HFF-Myc (cell line): ENCODE measurements around the gene DLEU7.

ENCODE experiments used
- DNase-seq: peaks from one replicate; pipeline ENCODE4 v3.0.0-alpha.2; 2011; ENCODE audit warnings: low read depth; ENCODE audit errors: extremely low read depth
- H3K4me3 ChIP-seq: replicated peaks from 2 replicates; pipeline ENCODE4 v1.5.1; 2011; ENCODE audit warnings: low read depth, mild to moderate bottlenecking, control low read depth, low read length
- TF ChIP-seq, protein P1 (sequence below): IDR thresholded peaks from 2 replicates; pipeline ENCODE4 v1.5.1; 2012; ENCODE audit warnings: mild to moderate bottlenecking, low read depth, low read length, control low read depth; ENCODE audit errors: missing control alignments

Gene DLEU7

DNA sequence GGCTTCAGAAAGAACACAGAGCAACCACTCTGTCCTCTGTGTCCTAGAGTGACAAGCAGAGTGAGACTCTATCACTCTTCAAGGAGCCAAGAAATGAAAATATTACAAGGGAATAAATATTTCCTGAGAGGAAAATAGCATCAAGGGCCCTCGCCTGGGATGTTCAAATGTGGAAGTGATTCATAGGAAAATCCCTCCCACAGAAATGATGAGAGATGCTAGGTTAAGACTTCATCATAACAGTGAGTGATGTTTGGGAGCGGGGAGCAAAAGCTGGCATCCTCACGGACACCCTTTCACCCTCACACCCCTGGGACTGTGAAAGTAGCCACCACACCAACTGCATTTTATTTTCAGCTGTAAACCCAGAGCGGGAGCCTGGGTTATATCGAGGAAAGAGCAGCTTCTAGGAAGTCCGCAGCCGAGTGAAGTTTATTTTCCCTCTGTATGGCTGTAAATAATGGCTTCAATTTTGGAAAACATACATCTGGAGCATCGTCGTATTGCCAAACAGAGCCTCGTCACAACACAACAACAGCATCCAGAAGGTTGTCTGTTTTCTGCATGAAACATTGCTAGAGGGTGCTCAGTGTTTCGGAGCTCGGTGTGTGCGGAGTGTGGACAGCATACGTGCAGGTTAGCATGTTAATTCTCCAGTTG lies 54.8 kb downstream of the DLEU7 start:
- TF ChIP-seq, protein P1, sequence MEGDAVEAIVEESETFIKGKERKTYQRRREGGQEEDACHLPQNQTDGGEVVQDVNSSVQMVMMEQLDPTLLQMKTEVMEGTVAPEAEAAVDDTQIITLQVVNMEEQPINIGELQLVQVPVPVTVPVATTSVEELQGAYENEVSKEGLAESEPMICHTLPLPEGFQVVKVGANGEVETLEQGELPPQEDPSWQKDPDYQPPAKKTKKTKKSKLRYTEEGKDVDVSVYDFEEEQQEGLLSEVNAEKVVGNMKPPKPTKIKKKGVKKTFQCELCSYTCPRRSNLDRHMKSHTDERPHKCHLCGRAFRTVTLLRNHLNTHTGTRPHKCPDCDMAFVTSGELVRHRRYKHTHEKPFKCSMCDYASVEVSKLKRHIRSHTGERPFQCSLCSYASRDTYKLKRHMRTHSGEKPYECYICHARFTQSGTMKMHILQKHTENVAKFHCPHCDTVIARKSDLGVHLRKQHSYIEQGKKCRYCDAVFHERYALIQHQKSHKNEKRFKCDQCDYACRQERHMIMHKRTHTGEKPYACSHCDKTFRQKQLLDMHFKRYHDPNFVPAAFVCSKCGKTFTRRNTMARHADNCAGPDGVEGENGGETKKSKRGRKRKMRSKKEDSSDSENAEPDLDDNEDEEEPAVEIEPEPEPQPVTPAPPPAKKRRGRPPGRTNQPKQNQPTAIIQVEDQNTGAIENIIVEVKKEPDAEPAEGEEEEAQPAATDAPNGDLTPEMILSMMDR, result no peak
- no peak for DNase-seq
- no peak overlapping the region for H3K4me3 ChIP-seq

GRCh38 chr13:50787316-50788195 lies 55.9 kb downstream of the DLEU7 start:
- no peak overlapping the region for H3K4me3 ChIP-seq
- DNase-seq, result no peak
- TF ChIP-seq, protein P1, result no peak

GRCh38 chr13:50783717-50784290 lies 59.7 kb downstream of the DLEU7 start:
- H3K4me3 ChIP-seq, result no peak overlapping the region
- no peak for DNase-seq
- TF ChIP-seq, protein P1, result no peak

GRCh38 chr13:50783066-50783465 lies 60.4 kb downstream of the DLEU7 start:
- TF ChIP-seq, protein P1, result no peak
- DNase-seq, result no peak
- no peak overlapping the region for H3K4me3 ChIP-seq

- H3K4me3 ChIP-seq, result no peak overlapping the region
- TF ChIP-seq, protein P1, result no peak
- DNase-seq, result no peak
Measured at GRCh38 chr13:50780201-50781015, 63.1 kb downstream of the DLEU7 start.

DNA sequence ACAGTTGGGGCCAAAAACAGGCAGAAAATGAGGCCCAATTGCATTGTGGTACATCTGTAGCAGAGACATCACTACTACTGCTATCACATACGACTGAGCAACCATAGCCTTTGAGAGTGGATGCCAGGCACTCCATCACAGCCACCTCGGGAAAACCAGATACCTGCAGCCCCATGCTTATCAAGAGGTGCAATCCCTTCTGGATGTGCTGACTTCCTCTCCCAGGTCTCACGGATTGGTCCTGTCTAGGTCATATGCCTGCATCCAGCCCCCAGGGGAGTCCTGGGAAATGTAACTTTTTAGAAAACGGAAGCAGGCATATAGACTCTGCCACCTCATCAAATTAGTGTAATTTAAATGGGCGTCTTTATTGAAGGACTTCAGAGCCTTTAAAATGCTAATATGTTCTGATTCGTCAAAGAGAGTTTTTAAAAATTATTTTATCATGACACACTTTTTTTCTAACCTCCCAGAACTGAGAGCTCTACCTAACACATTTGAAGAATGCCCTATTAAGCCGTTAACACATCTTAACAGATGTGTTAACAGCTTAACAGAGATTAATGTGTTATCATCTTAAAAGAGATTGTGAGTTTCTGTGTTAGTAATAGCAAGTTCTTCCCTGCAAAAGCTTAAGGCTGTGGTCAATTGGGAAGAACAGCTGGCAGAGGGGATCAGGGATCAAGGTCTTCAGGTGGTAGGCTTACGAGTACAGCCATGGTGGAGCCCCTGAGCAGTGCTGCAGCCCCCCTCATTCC lies 63.9 kb downstream of the DLEU7 start:
- no peak for DNase-seq
- TF ChIP-seq, protein P1, result no peak
- no peak overlapping the region for H3K4me3 ChIP-seq
